Measurements from ENCODE around the gene FAM117A.

GRCh38 chr17:49715216-49715615, 48.7 kb downstream of the FAM117A start:
- TF ChIP-seq POLR2A (IDR thresholded peaks at IDR 0.05; ENCODE audit: low read depth, low read length) (no peak), CTCF (IDR thresholded peaks at IDR 0.05; ENCODE audit: extremely low read depth in 1 of 2, insufficient read depth in 1 of 2, low read depth in 1 of 2, low read length in 2 of 2) (no peak), MAX (IDR thresholded peaks at IDR 0.05; ENCODE audit: insufficient read depth, insufficient read length) (no peak), POLR2AphosphoS5 (IDR thresholded peaks at IDR 0.05; ENCODE audit: insufficient read depth, low read depth, low read length) (no peak), JUN (IDR thresholded peaks at IDR 0.05; ENCODE audit: borderline replicate concordance, insufficient read depth, insufficient read length, low read depth) (no peak), EZH2 (IDR thresholded peaks at IDR 0.05; ENCODE audit: borderline replicate concordance, low read depth, low read length, severe bottlenecking) (no peak)

All from endothelial cell of umbilical vein (primary cell).